GM13976 (cell line): ENCODE measurements around the gene SIRPA.

Source experiments
- DNase-seq: peaks from one replicate; pipeline ENCODE4 v3.0.0; 2012; ENCODE audit warnings: low spot score
- in situ Hi-C: fragments of 300-500 bp; cut with MboI; formaldehyde crosslinking; loops from one replicate; pipeline ENCODE4 v1.12.0; 2022; ENCODE audit warnings: low sequenced_read_pairs, mixed read lengths, inconsistent platforms; ENCODE audit not compliant: unreplicated experiment
- TF ChIP-seq, protein P1 (sequence below): IDR thresholded peaks from 2 replicates; pipeline ENCODE4 v1.5.1; 2012; ENCODE audit warnings: borderline replicate concordance, mild to moderate bottlenecking; ENCODE audit not compliant: insufficient read depth; ENCODE audit errors: extremely low read depth, missing control alignments, control extremely low read depth

SIRPA gene

DNA sequence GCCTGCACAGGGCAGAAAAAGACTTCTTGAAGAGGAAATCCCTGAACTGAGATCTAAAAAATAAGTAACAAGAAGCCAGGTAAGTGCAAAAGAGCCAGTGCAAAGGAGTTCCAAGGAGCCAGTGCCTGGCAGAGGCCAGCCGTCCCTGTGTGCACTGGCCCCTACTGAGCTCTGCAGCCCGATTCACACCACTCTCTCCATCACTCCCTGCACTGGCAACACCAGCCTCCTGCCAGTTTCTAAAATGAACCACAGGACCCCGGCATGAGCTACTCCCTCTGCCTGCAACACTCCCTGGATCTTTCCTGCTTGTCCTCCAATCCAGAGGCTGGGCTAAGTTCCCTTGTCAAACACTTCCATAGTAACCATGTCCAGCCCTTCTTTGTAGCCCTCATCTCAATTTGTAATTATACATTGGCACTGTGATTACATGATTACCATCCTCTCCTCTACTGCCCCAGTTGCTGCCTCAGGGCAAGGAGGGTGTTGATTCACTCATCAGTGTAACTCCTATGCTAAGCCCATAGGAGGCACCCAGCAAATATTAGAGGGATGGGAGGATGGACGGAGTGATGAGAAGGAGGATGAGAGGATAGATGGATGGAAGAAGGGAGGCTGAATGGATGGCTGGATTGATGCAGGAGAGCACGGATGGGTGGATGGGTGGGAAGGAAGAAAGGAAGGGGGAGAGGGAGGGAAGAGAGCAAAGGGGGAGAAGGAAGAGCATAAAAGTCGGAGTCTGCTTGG, 49.3 kb downstream of the SIRPA start:
- TF ChIP-seq, protein P1, sequence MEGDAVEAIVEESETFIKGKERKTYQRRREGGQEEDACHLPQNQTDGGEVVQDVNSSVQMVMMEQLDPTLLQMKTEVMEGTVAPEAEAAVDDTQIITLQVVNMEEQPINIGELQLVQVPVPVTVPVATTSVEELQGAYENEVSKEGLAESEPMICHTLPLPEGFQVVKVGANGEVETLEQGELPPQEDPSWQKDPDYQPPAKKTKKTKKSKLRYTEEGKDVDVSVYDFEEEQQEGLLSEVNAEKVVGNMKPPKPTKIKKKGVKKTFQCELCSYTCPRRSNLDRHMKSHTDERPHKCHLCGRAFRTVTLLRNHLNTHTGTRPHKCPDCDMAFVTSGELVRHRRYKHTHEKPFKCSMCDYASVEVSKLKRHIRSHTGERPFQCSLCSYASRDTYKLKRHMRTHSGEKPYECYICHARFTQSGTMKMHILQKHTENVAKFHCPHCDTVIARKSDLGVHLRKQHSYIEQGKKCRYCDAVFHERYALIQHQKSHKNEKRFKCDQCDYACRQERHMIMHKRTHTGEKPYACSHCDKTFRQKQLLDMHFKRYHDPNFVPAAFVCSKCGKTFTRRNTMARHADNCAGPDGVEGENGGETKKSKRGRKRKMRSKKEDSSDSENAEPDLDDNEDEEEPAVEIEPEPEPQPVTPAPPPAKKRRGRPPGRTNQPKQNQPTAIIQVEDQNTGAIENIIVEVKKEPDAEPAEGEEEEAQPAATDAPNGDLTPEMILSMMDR: no peak
- in situ Hi-C loops: no loop called here
- no peak for DNase-seq

DNA sequence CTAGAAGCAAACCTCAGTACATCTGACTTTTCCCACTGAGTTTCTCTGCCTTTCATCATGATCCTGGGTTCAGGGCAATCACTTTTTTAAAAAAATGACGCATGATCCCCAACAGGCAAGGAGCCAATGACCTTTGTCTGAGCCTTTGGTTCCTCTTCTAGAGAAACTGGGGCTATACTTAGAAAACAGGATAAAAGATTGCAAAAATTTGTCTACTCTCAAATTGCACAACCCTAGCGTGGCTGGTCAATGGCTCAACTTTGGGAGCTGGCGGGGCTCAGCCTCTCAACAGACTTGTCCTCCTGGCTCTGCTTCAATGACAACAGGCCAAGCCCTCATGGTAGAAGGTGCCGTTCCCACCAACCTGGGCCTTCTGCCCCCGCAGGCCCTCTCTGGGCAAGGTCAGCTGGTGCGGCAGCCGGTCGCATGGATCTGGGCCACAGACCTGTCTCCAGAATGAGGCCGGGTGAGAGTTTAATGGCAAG, 50.0 kb downstream of the SIRPA start:
- DNase-seq: no peak
- in situ Hi-C loops: no loop called here
- TF ChIP-seq, protein P1: no peak

DNA sequence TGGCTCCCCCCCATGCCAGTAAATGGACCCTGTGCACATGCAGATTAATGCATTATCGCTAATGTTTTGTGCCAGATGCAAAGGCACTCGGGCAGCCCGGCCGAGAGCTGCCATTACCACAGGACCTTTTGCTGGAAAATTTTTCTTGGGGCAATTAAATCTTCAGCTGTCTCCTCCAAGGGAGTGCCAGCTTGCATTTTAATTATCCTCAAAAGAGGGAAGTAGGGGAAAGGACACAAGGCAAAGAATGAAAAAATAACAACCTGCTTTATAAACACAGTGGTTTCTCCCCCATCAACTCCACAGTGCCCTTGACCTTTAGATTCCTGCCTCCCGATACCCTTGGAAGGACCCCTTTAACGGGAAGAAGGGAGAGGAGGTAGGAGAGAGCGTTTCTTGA, 50.5 kb downstream of the SIRPA start:
- in situ Hi-C loops: no loop called here
- DNase-seq: no peak
- TF ChIP-seq, protein P1: no peak

DNA sequence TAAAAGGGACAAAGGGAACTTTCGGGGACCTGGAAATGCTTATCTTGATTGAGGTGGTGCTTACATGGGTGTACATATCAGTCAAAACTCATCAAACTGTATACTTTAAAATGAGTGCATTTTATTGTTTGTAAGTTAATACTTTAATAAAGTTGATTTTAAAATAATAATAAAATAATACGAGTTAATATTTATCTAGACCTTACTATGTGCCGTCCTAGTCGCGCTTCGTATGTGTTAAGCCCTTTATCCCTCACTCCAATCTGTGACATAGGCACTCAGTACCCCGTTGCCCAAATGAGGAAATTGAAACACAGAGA, 51.2 kb downstream of the SIRPA start:
- no peak for DNase-seq
- TF ChIP-seq, protein P1: no peak
- in situ Hi-C loops: no loop called here

DNA sequence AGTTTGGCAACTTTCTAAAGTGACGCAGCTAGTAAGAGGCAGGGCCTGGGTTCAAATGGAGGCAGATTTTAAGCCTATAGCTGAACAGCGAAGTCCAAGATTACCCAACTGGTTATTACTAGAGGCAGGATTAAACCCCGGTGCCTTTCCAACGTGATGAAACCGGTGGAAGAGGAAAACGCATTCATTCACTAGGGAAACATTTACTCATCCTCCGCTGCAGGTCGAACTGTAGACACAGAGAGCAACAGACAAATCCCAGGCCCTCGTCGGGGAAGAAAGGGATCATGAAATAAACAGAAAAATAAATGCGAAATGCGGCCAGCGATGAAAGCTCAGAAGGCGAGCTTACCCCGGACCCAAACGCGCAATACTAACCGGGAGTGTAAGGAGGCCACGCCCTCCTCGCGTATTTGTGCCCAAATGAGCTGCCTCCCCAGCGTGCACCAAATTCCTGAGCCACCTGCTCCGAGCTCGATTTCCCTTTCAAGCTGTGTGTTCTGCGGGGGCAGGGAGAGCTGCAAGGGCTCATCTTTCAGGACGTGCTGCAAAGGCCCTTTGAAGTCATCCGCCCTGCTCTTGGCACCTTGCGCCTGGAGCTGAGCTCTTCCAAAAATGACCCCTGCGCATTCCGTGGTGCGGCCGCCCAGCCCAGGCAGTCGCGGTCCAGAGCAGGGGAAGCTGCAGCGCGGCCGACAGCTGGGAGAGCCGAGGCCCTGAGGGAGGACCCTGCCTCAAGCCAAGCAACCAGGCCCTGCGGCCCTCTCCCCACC, 51.7 kb downstream of the SIRPA start:
- DNase-seq: no peak
- TF ChIP-seq, protein P1: no peak
- in situ Hi-C loops: no loop called here

DNA sequence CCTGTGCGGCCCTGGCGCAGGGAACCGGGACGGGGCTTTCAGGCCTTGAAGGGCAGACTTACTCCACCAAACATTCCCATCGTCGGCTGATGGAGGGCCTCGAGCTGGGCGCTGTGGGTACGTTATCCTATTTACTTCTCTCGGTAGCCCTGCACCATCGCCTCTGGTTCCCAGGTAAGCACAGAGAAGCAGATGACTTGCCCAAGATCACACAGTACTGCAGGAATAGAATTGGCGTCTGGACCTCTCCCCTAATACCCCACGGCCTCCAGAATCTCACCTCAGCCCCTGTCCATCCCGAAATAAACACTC, 52.3 kb downstream of the SIRPA start:
- no peak for DNase-seq
- TF ChIP-seq, protein P1: no peak
- in situ Hi-C loops: no loop called here
